HCT116 (cell line): ENCODE results near the gene TNS3. TPM values are rescaled to one million over a fixed set of nuclear protein-coding genes. Genes with fewer than 3 reads are reported as not detected.

ENCODE experiments used
- ATAC-seq: fragments of 200-7000 bp; cut with Tn5 transposase; 2 replicates; pipeline ENCODE4 v1.9.1; 2020; ENCODE audit warnings: mild to moderate bottlenecking, moderate library complexity
- BruUV-seq: library from RNA; stranded (reverse); fragments of 400-500 nt; replicated peaks from 2 replicates; lab custom pipeline; 2021; lab: Mats Ljungman, UMichigan
- CTCF ChIA-PET: fragments of 300-600 bp; sonication (Branson Sonifier 250); formaldehyde crosslinking; loops from one replicate; lab custom pipeline; 2021; ENCODE audit warnings: antibody characterized with exemption; lab: Charles Lee
- POLR2A ChIA-PET: fragments of 300-600, 350-600 bp; sonication (Branson Sonifier 250); formaldehyde crosslinking; loops from one replicate; lab custom pipeline; 2021; ENCODE audit warnings: antibody characterized with exemption; lab: Charles Lee
- RAD21 ChIA-PET, 2 experiments: fragments of 300-600 bp; sonication (Branson Sonifier 250); formaldehyde crosslinking; loops; one replicate each; lab custom pipeline; 2023; ENCODE audit warnings: low total read pairs in 2 of 2; ENCODE audit not compliant: uncharacterized antibody in 2 of 2, unreplicated experiment in 2 of 2, low non-redundant PET in 1 of 2; lab: Charles Lee
- DNase-seq: peaks from one replicate; pipeline ENCODE4 v3.0.0-alpha.2; 2010; ENCODE audit warnings: low read depth, low spot score
- H2AFZ ChIP-seq: fragments of 200-600 bp; shearing (Covaris generic), sonication (generic); 2 replicates; pipeline ENCODE4 v1.6.1; 2017; ENCODE audit warnings: low read depth, mixed run types, mixed read lengths, antibody characterized with exemption, low read length; ENCODE audit not compliant: poor library complexity, severe bottlenecking
- H3K27ac ChIP-seq: 2 replicates; pipeline ENCODE4 v1.5.1; 2012; ENCODE audit warnings: low read depth, low read length
- H3K27me3 ChIP-seq: fragments of 200-600 bp; sonication (generic); 2 replicates; pipeline ENCODE4 v1.6.1; 2016; ENCODE audit warnings: mixed run types, low read length, mixed read lengths; ENCODE audit not compliant: insufficient read depth
- H3K36me3 ChIP-seq, 2 experiments: fragments of 200-500 bp in 1 of 2; fragments of 200-600 bp in 1 of 2; sonication (Bioruptor generic) in 1 of 2; sonication (generic) in 1 of 2; 2 replicates each; pipeline versions ENCODE4 v1.5.1 to v1.6.1; 2014 to 2016; ENCODE audit warnings: low read length in 2 of 2, inconsistent platforms in 1 of 2, mixed read lengths in 1 of 2, mixed run types in 1 of 2; ENCODE audit not compliant: insufficient read depth in 2 of 2, control insufficient read depth in 1 of 2
- H3K4me1 ChIP-seq, 2 experiments: fragments of 200-600 bp in 1 of 2; sonication (generic) in 1 of 2; 2 replicates each; pipeline versions ENCODE4 v1.5.1 to v1.6.1; 2012 to 2017; ENCODE audit warnings: low read length in 2 of 2, inconsistent platforms in 1 of 2, mild to moderate bottlenecking in 1 of 2, mixed read lengths in 1 of 2, mixed run types in 1 of 2, moderate library complexity in 1 of 2; ENCODE audit not compliant: insufficient read depth in 2 of 2, control insufficient read depth in 1 of 2
- H3K4me2 ChIP-seq: fragments of 200-600 bp; sonication (generic); 2 replicates; pipeline ENCODE4 v1.6.1; 2017; ENCODE audit warnings: mixed run types, low read length, mixed read lengths
- H3K4me3 ChIP-seq, 2 experiments: fragments of 200-600 bp in 1 of 2; sonication (generic) in 1 of 2; replicated peaks in 1 of 2; 2 replicates each; pipeline ENCODE4 v1.5.1; 2011 to 2016; ENCODE audit warnings: low read length in 2 of 2, control low read depth in 1 of 2, low read depth in 1 of 2, mild to moderate bottlenecking in 1 of 2, mixed read lengths in 1 of 2, mixed run types in 1 of 2
- H3K79me2 ChIP-seq: fragments of 200-600 bp; sonication (generic); 2 replicates; pipeline ENCODE4 v1.6.1; 2017; ENCODE audit warnings: mild to moderate bottlenecking, mixed run types, low read length, moderate library complexity, mixed read lengths; ENCODE audit not compliant: insufficient read depth
- H3K9ac ChIP-seq: fragments of 200-600 bp; sonication (generic); 2 replicates; pipeline ENCODE4 v1.6.1; 2016; ENCODE audit warnings: low read length, mixed read lengths
- H3K9me2 ChIP-seq: fragments of 200-600 bp; sonication (generic), shearing (Covaris generic); 2 replicates; pipeline ENCODE4 v1.6.1; 2017; ENCODE audit warnings: mixed run types, mild to moderate bottlenecking, moderate library complexity; ENCODE audit not compliant: insufficient read depth
- H3K9me3 ChIP-seq, 2 experiments: fragments of 200-500 bp in 1 of 2; fragments of 200-600 bp in 1 of 2; sonication (Bioruptor generic) in 1 of 2; sonication (generic) in 1 of 2; 2 replicates each; pipeline ENCODE4 v1.6.1; 2014 to 2017; ENCODE audit warnings: low read length in 2 of 2, mixed read lengths in 2 of 2, inconsistent platforms in 1 of 2, low read depth in 1 of 2, mild to moderate bottlenecking in 1 of 2, mixed run types in 1 of 2, moderate library complexity in 1 of 2; ENCODE audit not compliant: control insufficient read depth in 1 of 2, insufficient read depth in 1 of 2
- H4K20me1 ChIP-seq: fragments of 200-600 bp; sonication (generic), shearing (Covaris generic); 2 replicates; pipeline ENCODE4 v1.6.1; 2017; ENCODE audit warnings: mixed run types, mild to moderate bottlenecking, moderate library complexity; ENCODE audit not compliant: insufficient read depth
- EGR1 ChIP-seq: IDR thresholded peaks from 2 replicates; pipeline ENCODE4 v1.6.1; 2012; ENCODE audit warnings: low read depth
- FOSL1 ChIP-seq: IDR thresholded peaks from 2 replicates; pipeline ENCODE4 v1.6.1; 2012; ENCODE audit warnings: low read depth
- JUND ChIP-seq: IDR thresholded peaks from 2 replicates; pipeline ENCODE4 v1.6.1; 2012
- SRF ChIP-seq: IDR thresholded peaks from 2 replicates; pipeline ENCODE4 v1.6.1; 2012; ENCODE audit warnings: low read depth
- intact Hi-C: fragments of 100-400 bp; cut with micrococcal nuclease; formaldehyde crosslinking; loops from 2 replicates; pipeline ENCODE4 v1.10.0; 2022
- total RNA-seq: library from RNA; stranded (reverse); gene quantifications from one replicate; pipeline ENCODE4 v1.2.1, GENCODE V29; 2021; ENCODE audit not compliant: unreplicated experiment
- TF ChIP-seq, protein P1 (sequence below), 3 experiments: fragments of 200-600 bp in 1 of 3; sonication (generic) in 1 of 3; IDR thresholded peaks in 2 of 3; conservative IDR thresholded peaks in 1 of 3; 2 replicates each; pipeline ENCODE4 v1.5.1; 2012 to 2017; ENCODE audit warnings: low read depth in 2 of 3, low read length in 2 of 3, antibody characterized with exemption in 1 of 3, borderline replicate concordance in 1 of 3, control low read depth in 1 of 3, mild to moderate bottlenecking in 1 of 3, mixed read lengths in 1 of 3, mixed run types in 1 of 3, moderate library complexity in 1 of 3; ENCODE audit not compliant: insufficient read depth in 1 of 3
- TF ChIP-seq, protein P2 (sequence below): IDR thresholded peaks from 2 replicates; pipeline ENCODE4 v1.6.1; 2012; ENCODE audit warnings: low read depth

Gene TNS3
- total RNA-seq, 1 experiment from 2014 or later, result 9.1 TPM

DNA sequence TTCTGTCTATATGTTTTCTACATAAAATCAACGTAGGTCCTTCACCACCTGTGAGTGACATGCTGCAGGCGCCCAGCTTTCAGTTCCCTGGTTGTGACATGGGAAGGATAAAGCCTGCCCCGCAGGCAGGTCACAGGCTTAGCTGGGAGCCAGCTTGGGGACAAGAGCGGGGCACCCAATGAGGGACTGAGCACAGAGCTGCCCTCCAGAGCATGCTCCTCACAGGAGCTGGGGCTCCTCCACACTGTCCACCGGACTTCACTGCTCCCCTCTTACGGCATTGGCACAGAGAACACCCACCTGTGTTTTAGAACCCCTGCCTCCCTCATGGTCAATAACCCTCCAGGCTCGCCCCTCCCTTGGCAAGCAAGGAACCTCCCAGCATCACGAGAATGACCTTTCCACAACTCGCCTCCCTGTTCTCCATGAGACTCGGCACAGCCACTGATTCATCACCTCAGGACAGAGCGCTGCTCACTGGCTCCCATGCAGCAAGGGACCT, 187.1 kb downstream of the TNS3 start:
- ChIA-PET POLR2A (no interaction called here), RAD21 (no interaction called here), CTCF (no interaction called here)
- Histone ChIP-seq H3K36me3 (no peaks in the 10 kb centered on the region), H3K4me1 (no peaks in the 10 kb centered on the region), H3K4me3 (no peak overlapping the region), H3K79me2 (no peaks in the 10 kb centered on the region), H3K27ac (no peak overlapping the region), H2AFZ (no peak overlapping the region), H3K9me2 (no peaks in the 10 kb centered on the region), H3K4me2 (no peak overlapping the region), H3K27me3 (no peaks in the 10 kb centered on the region), H3K9ac (no peak overlapping the region), H4K20me1 (no peaks in the 10 kb centered on the region), H3K9me3 (no peaks in the 10 kb centered on the region)
- TF ChIP-seq, protein P1, sequence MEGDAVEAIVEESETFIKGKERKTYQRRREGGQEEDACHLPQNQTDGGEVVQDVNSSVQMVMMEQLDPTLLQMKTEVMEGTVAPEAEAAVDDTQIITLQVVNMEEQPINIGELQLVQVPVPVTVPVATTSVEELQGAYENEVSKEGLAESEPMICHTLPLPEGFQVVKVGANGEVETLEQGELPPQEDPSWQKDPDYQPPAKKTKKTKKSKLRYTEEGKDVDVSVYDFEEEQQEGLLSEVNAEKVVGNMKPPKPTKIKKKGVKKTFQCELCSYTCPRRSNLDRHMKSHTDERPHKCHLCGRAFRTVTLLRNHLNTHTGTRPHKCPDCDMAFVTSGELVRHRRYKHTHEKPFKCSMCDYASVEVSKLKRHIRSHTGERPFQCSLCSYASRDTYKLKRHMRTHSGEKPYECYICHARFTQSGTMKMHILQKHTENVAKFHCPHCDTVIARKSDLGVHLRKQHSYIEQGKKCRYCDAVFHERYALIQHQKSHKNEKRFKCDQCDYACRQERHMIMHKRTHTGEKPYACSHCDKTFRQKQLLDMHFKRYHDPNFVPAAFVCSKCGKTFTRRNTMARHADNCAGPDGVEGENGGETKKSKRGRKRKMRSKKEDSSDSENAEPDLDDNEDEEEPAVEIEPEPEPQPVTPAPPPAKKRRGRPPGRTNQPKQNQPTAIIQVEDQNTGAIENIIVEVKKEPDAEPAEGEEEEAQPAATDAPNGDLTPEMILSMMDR (IDR thresholded peaks at IDR 0.05 in 2 of 3, conservative IDR thresholded peaks at IDR 0.05 in 1 of 3; ENCODE audit: borderline replicate concordance in 1 of 3, insufficient read depth in 1 of 3, low read depth in 2 of 3, low read length in 2 of 3), result no peak
- TF ChIP-seq SRF (no peak), FOSL1 (no peak), JUND (no peak), EGR1 (no peak)
- TF ChIP-seq, protein P2, sequence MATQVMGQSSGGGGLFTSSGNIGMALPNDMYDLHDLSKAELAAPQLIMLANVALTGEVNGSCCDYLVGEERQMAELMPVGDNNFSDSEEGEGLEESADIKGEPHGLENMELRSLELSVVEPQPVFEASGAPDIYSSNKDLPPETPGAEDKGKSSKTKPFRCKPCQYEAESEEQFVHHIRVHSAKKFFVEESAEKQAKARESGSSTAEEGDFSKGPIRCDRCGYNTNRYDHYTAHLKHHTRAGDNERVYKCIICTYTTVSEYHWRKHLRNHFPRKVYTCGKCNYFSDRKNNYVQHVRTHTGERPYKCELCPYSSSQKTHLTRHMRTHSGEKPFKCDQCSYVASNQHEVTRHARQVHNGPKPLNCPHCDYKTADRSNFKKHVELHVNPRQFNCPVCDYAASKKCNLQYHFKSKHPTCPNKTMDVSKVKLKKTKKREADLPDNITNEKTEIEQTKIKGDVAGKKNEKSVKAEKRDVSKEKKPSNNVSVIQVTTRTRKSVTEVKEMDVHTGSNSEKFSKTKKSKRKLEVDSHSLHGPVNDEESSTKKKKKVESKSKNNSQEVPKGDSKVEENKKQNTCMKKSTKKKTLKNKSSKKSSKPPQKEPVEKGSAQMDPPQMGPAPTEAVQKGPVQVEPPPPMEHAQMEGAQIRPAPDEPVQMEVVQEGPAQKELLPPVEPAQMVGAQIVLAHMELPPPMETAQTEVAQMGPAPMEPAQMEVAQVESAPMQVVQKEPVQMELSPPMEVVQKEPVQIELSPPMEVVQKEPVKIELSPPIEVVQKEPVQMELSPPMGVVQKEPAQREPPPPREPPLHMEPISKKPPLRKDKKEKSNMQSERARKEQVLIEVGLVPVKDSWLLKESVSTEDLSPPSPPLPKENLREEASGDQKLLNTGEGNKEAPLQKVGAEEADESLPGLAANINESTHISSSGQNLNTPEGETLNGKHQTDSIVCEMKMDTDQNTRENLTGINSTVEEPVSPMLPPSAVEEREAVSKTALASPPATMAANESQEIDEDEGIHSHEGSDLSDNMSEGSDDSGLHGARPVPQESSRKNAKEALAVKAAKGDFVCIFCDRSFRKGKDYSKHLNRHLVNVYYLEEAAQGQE, result no peak
- intact Hi-C loops, result no loop called here
- DNase-seq (no peak), ATAC-seq (no peak)
- no TSS peak for BruUV-seq
